HepG2 (cell line): ENCODE results near the gene CPS1. TPM values are rescaled to one million over a fixed set of nuclear protein-coding genes. Genes with fewer than 3 reads are reported as not detected.

Experiments used
- EHMT2 ChIP-seq: fragments of 200-600 bp; sonication (generic); IDR thresholded peaks from 2 replicates; pipeline ENCODE4 v1.7.0; 2017; ENCODE audit warnings: antibody characterized with exemption, low read depth, low read length, borderline replicate concordance
- ELF3 ChIP-seq: IDR thresholded peaks from 2 replicates; pipeline ENCODE4 v1.6.1; 2016; ENCODE audit warnings: missing genetic modification reagents, missing compliant biosample characterization
- GTF2F1 ChIP-seq: fragments of 150-350 bp; IDR thresholded peaks from 2 replicates; pipeline ENCODE4 v1.6.1; 2014; ENCODE audit warnings: low read length
- HNRNPUL1 ChIP-seq: fragments of 200-400 bp; formaldehyde crosslinking; IDR thresholded peaks from 2 replicates; pipeline ENCODE4 v1.6.1; 2017; ENCODE audit warnings: low read depth, mild to moderate bottlenecking, low read length, moderate library complexity
- TBX3 ChIP-seq: fragments of 450-650 bp; IDR thresholded peaks from 2 replicates; pipeline ENCODE4 v1.6.1; 2017; ENCODE audit warnings: antibody characterized with exemption, mild to moderate bottlenecking, inconsistent platforms, borderline replicate concordance
- ZBTB7A ChIP-seq: sonication (generic); formaldehyde crosslinking; IDR thresholded peaks from 2 replicates; pipeline ENCODE4 v1.8.0; 2022; ENCODE audit warnings: mild to moderate bottlenecking, missing genetic modification reagents
- ZHX2 ChIP-seq, 2 experiments: sonication (generic) in 1 of 2; formaldehyde crosslinking in 1 of 2; IDR thresholded peaks; 2 replicates each; pipeline versions ENCODE4 v1.6.1 to v1.9.0; 2014 to 2022; ENCODE audit warnings: antibody characterized with exemption in 1 of 2, borderline replicate concordance in 1 of 2, inconsistent platforms in 1 of 2, low read depth in 1 of 2, missing genetic modification reagents in 1 of 2
- ZNF281 ChIP-seq: sonication (generic); formaldehyde crosslinking; IDR thresholded peaks from 2 replicates; pipeline ENCODE4 v1.4.0; 2020; ENCODE audit warnings: missing genetic modification reagents, borderline replicate concordance
- ZNF749 ChIP-seq: sonication (generic); formaldehyde crosslinking; IDR thresholded peaks from 2 replicates; pipeline ENCODE4 v1.8.0; 2022; ENCODE audit warnings: mild to moderate bottlenecking, missing genetic modification reagents, moderate library complexity, borderline replicate concordance
- ZNF773 ChIP-seq: sonication (generic); formaldehyde crosslinking; IDR thresholded peaks from 2 replicates; pipeline ENCODE4 v1.4.0; 2020; ENCODE audit warnings: missing genetic modification reagents, borderline replicate concordance
- ZNF790 ChIP-seq: sonication (generic); formaldehyde crosslinking; IDR thresholded peaks from 2 replicates; pipeline ENCODE4 v1.8.0; 2022; ENCODE audit warnings: missing genetic modification reagents, mild to moderate bottlenecking, borderline replicate concordance
- polyA plus RNA-seq, 8 experiments: library from polyadenylated mRNA; depleted of rRNA in 3 of 8; stranded (reverse) in 7 of 8; unstranded in 1 of 8; fragments of >200 nt; fragmentation: Illumina TruSeq in 4 of 8; extraction: Trizol in 4 of 8; gene quantifications; 2 replicates each; pipeline versions ENCODE4 v1.2.1 to v1.2.3, GENCODE V29; 2011 to 2016; ENCODE audit warnings: low read depth in 4 of 8, missing spikeins in 1 of 8, mixed read lengths in 1 of 8; ENCODE audit not compliant: insufficient read depth in 1 of 8
- total RNA-seq, 5 experiments: library from RNA; depleted of rRNA; stranded (reverse); fragments of >200 nt; fragmentation: Illumina TruSeq; extraction: Trizol; gene quantifications; 2 replicates each; pipeline ENCODE4 v1.2.3, GENCODE V29; 2016; ENCODE audit warnings: low read depth in 1 of 5
- TF ChIP-seq, protein P1 (sequence below): sonication (generic); formaldehyde crosslinking; IDR thresholded peaks from 2 replicates; pipeline ENCODE4 v1.4.0; 2020; ENCODE audit warnings: mild to moderate bottlenecking, missing genetic modification reagents
- TF ChIP-seq, protein P2 (sequence below): sonication (generic); formaldehyde crosslinking; IDR thresholded peaks from 2 replicates; pipeline ENCODE4 v1.4.0; 2020; ENCODE audit warnings: missing genetic modification reagents
- TF ChIP-seq, protein P3 (sequence below): sonication (generic); formaldehyde crosslinking; IDR thresholded peaks from 2 replicates; pipeline ENCODE4 v1.9.0; 2021; ENCODE audit warnings: missing genetic modification reagents, mild to moderate bottlenecking, borderline replicate concordance

The CPS1 gene
- total and polyA plus RNA-seq, 2 of the 13 experiments (the other 11 are each of a cell fraction or from before 2014, with no cell fraction given) = 24.4 to 51.7 TPM

DNA sequence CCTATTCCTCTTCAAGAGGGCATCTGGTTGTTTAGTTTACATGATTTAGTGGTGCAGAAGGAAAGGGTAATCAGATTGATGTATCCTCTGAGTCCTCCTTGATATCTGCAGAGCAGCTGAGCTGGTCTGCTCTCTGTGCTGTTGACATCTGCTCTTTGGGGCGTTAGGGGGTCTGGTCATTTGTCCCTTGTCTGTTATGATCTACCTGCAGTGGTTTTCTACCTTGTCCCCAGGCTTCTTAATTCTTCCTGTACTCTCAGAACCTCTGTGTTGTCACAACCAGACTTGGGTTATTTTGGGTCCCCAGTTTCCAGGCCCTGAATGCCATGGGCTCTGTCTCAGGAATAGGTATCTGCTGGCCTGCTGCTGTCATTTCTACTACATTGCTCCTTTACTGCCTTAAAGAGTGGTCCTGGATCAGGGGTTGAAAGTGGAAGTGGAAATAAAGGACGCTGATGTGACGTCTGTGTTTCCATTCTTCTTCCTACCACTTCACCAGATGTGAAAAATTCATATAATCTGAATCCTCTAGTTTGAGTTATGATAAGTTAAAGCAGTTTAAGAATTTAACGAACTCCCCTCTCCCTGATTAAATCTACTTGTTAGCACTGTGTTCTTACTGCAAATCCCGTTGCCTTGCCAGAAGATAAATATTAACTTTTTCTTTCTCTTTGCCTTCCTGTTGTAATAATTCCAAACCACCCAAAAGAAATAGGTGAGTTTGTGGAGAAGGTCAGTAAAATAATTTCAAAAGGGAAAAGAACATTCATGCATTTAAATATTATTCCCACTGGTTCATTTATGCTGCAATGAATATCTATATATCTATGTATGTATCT, 16.6 kb upstream of the CPS1 start (continued):
- TF ChIP-seq ZHX2 (IDR thresholded peaks at IDR 0.05; ENCODE audit: low read depth) (no peak), ZHX2 (CRISPR knock-in tag; IDR thresholded peaks at IDR 0.05; ENCODE audit: borderline replicate concordance) (no peak), ELF3 (CRISPR knock-in tag) (0 out of 2 replicates have a peak, but pooled peaks have one; percentile 19), HNRNPUL1 (no peak), ZNF281 (CRISPR knock-in tag) (no peak), ZNF773 (CRISPR knock-in tag) (no peak), ZNF790 (CRISPR knock-in tag) (no peak), GTF2F1 (no peak), EHMT2 (no peak), ZNF749 (CRISPR knock-in tag) (no peak), ZBTB7A (CRISPR knock-in tag) (no peak), TBX3 (no peak)
- TF ChIP-seq, protein P1, sequence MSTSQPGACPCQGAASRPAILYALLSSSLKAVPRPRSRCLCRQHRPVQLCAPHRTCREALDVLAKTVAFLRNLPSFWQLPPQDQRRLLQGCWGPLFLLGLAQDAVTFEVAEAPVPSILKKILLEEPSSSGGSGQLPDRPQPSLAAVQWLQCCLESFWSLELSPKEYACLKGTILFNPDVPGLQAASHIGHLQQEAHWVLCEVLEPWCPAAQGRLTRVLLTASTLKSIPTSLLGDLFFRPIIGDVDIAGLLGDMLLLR (CRISPR knock-in tag) = no peak
- TF ChIP-seq, protein P2, sequence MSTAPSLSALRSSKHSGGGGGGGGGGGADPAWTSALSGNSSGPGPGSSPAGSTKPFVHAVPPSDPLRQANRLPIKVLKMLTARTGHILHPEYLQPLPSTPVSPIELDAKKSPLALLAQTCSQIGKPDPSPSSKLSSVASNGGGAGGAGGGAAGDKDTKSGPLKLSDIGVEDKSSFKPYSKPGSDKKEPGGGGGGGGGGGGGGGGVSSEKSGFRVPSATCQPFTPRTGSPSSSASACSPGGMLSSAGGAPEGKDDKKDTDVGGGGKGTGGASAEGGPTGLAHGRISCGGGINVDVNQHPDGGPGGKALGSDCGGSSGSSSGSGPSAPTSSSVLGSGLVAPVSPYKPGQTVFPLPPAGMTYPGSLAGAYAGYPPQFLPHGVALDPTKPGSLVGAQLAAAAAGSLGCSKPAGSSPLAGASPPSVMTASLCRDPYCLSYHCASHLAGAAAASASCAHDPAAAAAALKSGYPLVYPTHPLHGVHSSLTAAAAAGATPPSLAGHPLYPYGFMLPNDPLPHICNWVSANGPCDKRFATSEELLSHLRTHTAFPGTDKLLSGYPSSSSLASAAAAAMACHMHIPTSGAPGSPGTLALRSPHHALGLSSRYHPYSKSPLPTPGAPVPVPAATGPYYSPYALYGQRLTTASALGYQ (CRISPR knock-in tag) = no peak
- TF ChIP-seq, protein P3, sequence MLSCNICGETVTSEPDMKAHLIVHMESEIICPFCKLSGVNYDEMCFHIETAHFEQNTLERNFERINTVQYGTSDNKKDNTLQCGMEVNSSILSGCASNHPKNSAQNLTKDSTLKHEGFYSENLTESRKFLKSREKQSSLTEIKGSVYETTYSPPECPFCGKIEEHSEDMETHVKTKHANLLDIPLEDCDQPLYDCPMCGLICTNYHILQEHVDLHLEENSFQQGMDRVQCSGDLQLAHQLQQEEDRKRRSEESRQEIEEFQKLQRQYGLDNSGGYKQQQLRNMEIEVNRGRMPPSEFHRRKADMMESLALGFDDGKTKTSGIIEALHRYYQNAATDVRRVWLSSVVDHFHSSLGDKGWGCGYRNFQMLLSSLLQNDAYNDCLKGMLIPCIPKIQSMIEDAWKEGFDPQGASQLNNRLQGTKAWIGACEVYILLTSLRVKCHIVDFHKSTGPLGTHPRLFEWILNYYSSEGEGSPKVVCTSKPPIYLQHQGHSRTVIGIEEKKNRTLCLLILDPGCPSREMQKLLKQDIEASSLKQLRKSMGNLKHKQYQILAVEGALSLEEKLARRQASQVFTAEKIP = no peak
